Medulla oblongata (tissue), 1 donor: Measurements from ENCODE around the gene CDSN.
A peak's percentile ranks its signal among the peaks of the same experiment; 100 is the strongest.
"Not testable (repeated sequence)": the region's sequence is repeated elsewhere in the genome, so short reads cannot be mapped to it uniquely, and the experiment has no call there.

Source experiments
- DNase-seq: peaks from one replicate; pipeline ENCODE4 v3.0.0-alpha.2; 2015; ENCODE audit errors: extremely low spot score

Gene CDSN, protein sequence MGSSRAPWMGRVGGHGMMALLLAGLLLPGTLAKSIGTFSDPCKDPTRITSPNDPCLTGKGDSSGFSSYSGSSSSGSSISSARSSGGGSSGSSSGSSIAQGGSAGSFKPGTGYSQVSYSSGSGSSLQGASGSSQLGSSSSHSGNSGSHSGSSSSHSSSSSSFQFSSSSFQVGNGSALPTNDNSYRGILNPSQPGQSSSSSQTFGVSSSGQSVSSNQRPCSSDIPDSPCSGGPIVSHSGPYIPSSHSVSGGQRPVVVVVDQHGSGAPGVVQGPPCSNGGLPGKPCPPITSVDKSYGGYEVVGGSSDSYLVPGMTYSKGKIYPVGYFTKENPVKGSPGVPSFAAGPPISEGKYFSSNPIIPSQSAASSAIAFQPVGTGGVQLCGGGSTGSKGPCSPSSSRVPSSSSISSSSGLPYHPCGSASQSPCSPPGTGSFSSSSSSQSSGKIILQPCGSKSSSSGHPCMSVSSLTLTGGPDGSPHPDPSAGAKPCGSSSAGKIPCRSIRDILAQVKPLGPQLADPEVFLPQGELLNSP

DNA sequence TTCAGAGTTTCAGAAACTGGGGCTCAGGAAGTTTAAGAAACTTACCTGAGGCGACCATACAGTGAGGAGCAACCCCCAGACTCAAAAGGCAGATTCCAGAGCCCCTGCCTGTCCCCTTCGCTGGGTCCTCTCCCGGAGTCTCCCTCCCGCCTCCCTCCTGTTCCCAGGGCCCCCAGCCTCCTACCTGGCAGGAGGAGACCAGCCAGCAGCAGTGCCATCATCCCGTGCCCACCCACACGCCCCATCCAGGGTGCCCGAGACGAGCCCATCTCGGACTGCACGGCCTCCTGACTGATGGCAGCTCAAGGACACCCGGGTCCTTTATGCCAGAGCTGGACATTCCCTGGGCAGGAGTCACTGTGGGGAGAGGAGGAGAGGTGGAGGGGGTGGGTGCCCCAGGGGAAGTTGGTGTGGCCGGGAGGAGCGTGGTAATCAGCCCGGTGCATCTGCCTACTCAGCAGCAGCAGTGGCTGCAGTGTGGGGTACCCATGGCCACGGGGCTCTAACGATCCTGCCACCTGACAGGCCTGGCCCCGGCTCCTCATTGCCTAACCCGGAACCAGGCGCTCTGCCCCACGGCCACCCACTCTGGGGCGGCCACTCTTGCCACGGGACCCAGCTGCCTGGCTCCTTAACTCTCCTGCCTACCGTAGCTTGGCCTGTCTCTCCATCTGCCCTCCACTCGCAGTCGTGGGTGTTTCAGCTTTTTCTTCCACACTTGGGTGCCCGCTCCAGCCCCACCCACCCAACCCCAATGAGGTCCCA is at the start of gene CDSN:
CDSN (minus strand) TSS at position 296 of the 765 bp plus-strand sequence; CDS start at position 269, 27 bp downstream.
- DNase-seq = no peak

DNA sequence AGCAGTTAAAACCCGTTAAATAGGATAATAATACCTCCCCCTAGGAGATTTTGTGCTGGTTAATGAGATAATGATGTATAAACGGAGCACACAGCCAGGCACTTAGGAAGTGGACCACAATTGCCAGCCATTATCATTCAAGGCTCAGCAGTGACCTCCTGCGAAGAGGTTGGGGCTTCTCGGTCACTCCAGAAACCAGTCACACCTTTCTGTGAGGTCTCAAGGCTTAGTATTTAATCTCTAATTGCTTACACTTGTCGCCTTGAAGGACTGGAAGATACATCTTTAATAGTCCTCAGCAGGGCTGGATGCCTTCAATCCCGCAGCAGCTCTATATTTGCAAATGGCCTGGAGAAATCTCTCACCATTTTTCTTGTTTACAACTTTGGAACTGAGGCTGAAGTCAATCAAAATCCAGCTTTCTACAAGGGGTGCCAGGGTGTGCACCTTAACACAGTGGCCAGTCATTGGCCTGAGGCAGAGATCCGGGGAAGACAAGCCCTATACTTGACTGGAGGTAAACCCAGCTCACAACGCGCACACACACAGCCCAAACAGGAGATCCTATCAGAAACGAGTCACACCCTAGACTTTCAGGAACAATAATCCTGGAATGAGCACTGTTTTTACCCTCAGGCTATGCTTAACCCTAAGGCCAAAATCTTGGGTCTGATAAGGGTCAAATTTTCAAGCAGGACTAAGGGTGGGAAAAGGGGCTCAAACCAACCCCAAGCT is 49.0 kb upstream of the CDSN start:
- DNase-seq = no peak

DNA sequence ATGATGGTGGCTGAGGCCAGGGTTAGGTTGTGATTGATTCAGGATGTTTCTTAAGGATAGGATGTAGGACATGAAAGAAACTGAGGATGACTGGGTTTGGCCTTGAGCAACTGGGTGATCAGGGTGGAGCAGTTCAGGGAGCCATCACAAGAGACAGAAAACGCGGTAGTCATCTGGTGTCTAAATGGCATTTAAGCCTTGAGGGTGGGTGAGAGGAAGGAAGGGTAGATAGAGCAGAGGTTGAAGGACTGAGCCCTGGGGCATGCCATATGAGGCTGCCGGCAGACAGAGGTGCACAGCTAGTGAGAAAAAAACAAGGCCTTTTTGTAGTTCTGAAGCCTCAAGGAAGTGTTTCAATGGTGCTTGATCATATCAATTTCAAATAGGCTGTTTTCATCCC is 48.4 kb upstream of the CDSN start:
- no peak for DNase-seq

DNA sequence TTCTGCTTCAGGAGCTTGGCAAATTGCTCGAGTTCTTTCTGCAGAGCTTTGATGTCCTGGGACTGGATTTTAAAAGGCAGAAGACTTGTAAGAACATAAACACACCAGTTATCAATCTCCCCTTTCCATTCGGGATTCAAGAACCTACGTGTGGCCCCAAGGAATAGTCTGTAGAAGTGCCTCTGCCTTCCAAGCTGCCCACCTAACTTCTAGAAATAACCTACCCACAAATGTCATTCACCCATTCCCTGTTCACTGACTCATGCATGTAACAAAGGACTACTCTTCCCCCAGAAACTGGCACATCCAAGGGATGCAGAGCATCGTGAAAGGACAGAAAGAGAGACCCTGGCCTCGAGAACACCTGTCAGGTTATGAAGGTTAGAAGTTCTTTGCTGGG is 45.7 kb upstream of the CDSN start:
- no peak for DNase-seq

DNA sequence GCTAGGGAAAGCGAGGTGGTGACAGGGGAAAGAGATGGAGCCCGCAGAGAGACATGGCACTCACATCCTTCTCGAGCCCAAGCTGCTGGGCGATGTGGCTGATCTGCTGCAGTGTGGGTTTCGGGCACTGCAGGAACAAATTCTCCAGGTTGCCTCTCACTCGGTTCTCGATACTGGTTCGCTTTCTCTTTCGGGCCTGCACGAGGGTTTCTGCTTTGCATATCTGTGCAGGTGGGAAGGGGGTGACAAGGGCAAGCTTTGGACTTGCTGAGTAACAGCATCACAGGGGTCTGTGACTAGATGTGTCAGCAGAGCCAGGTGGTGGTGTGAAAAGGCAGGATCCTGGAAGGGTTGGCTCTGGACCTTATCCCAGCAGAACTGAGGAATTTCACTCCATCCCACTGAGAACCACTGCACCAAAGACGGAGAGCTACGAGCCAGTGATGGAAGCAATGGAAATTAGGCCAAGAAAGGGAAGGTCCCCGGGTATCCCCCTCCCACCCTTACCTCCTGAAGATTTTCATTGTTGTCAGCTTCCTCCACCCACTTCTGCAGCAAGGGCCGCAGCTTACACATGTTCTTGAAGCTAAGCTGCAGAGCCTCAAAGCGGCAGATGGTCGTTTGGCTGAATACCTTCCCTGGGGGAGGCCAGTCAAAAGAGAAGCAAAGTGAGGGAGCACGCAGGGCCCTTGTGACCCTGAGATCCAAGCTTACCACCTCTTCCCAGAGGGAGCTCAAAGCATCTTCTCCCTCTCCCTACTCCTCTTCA is 45.0 kb upstream of the CDSN start:
- not testable (repeated sequence) for DNase-seq

DNA sequence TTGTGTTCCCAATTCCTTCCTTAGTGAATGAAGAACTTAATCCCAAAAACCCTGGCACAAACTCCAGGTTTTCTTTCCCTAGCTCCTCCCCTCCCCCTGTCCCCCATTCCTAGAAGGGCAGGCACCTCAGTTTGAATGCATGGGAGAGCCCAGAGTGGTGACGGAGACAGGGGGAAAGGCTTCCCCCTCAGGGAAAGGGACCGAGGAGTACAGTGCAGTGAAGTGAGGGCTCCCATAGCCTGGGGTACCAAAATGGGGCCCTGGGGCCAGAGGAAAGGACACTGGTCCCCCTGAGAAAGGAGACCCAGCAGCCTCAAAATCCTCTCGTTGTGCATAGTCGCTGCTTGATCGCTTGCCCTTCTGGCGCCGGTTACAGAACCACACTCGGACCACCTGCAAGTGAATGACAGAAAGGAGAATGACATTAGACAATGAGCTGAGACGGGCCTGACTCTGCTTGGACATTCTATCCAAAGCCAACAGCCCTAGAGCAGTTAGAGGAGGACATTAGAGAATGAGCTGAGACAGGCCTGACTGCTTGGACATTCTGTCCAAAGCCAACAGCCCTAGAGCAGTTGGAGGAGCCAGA is 44.3 kb upstream of the CDSN start:
- DNase-seq = not testable (repeated sequence)

DNA sequence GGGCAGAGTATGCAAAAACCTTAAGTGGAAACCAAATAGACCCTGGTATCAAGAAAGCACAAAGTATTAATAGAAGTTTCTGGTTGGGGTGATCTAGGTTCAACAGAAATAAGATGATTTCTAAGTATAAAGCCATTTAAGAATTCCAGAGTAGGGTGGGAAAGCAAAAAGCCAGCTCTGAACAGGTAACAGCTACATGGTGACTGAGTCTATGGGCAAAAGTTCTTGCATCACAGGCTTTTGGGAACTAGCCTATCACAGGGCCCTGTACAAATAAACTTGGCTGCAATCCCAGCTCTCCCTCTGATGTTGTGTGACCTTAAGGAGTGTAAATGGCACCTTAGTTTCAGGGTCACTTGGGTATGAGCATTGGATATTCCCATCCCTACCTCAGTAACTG is 43.7 kb upstream of the CDSN start:
- DNase-seq = no peak

DNA sequence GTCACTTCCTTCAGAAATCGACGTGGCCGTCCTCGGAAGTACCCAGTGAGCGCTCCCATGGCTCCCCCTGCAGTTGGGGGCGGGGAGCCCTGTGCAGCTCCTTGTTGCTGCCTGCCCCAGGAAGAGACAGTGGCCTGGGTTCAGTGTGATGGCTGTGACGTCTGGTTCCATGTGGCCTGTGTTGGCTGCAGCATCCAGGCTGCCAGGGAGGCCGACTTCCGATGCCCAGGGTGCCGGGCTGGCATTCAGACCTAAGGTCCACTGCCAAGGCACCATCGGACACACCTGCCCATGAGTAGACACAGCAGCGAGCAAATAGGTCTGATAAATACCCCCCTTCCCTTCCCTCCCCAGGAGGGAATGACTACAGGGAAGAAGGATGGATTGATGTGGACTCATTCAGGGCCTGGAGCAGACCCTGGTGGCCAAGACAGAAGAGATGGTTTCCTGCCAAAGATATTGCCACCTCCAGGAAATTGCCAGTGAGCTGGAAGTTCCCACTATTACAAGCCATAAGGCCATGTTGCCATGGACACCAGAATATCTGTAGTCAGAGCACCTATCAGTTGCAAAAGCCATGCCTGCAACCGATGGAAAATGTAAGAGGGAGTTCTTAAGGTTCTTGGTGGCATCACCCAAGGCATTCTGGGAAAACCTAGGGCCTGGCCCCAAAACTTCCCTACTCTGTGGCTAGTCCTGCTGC is 42.4 kb upstream of the CDSN start:
- no peak for DNase-seq

DNA sequence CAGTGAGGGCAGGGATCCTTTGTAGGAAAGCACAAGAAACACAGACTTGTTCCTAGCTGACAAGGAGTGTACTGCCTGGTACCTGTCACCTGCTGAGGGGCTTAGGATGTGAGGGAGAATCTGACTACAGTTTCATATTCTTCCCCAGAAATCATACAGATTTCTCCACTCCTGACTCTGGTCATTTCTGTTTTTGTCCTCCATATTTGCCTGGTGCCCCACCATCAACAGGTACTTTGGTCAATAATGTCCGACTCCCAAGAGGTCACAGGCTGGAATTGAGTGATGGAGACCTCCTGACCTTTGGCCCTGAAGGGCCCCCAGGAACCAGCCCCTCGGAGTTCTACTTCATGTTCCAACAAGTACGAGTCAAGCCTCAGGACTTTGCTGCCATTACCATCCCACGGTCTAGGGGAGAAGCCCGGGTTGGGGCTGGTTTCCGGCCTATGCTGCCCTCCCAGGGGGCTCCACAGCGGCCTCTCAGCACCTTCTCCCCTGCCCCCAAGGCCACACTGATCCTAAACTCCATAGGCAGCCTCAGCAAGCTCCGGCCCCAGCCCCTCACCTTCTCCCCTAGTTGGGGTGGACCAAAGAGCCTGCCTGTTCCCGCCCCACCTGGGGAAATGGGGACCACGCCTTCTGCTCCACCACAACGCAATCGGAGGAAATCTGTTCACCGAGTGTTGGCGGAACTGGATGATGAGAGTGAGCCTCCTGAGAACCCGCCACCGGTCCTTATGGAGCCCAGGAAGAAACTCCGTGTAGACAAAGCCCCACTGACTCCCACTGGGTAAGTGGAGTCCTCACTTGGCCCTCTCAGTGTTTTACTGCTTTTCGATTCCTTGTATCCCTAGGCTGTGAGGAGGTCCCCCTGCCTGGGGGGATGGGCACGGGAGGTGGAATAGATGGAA is 41.2 kb upstream of the CDSN start:
- no peak for DNase-seq

DNA sequence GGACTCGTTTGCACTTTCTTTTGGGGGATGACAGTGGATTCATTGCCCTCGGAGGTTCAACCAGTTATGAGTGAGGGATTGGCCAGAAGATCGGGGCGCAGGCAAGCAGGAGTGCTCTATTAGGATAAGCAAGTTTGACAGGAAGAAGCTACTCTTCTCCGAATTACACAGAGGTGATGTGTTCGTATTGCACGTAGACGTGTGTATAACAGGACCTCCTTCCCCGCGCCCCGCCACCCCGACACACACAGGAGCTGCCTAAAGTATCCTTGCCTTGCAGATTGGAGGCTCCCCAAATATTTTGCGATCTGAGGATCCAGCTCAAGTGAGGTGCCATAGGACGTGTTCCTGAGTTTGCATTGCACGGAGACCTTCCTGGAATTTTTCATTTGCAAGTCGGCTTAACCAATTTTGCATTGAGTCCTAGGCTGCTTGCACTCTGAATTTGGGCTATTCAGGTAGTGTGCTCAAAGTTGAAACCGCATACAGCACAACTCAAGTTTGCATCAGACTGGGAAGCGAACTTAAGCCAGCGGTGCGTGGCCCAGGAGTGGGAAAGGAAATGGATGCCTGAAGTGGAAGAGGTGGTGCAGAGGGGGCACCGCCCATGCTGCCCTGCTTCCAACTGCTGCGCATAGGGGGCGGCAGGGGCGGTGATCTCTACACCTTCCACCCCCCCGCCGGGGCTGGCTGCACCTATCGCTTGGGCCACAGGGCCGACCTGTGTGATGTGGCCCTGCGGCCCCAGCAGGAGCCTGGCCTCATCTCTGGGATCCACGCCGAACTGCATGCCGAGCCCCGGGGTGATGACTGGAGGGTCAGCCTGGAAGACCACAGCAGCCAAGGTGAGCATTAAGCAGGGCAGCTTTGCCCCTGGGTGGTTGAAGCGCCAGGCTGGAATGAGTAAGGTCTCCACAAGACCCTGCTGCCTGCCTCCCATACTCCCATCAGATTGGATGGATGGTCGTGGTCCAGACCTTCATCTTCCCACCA is 38.9 kb upstream of the CDSN start:
- no peak for DNase-seq

DNA sequence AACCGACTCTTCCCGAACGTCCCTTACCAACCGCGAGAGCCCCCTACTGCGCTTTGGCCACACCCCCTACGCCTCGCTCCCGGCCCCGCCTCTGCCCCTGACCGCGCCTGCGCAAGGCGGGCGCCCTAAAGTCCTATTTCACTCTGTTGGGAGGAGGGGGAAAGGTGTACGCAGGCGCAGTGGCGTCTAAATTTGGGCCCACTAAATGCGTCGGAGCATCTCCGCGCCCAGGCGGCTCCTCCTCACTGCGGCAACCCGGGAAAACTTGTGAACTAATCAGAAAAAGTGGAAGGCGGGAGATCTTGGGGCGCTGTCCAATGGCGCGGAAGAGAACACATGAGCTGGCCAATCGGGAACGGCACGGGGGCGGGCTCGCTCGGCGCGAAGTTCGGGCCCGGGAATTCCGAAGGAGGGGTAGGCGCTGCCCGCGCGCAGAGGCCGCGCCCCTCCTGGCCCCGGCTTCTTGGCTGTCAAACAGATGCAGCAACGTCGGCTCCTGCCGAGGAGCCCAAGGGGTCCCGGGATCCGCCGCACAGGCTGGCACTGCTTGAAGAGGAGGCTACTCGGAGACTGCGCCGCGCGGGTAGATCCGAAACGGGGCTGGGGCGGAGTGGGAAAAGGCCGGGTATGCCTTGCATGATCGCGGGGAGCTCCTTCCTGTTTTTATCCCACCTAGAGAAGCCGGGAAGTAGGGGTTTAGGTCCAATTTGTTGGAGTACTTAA is 38.1 kb upstream of the CDSN start, which contains the start of gene TCF19:
TCF19 (plus strand) TSS at position 450 of the 723 bp plus-strand sequence. CDS start 881 bp downstream, outside the sequence.
- DNase-seq = peak; percentile 99

DNA sequence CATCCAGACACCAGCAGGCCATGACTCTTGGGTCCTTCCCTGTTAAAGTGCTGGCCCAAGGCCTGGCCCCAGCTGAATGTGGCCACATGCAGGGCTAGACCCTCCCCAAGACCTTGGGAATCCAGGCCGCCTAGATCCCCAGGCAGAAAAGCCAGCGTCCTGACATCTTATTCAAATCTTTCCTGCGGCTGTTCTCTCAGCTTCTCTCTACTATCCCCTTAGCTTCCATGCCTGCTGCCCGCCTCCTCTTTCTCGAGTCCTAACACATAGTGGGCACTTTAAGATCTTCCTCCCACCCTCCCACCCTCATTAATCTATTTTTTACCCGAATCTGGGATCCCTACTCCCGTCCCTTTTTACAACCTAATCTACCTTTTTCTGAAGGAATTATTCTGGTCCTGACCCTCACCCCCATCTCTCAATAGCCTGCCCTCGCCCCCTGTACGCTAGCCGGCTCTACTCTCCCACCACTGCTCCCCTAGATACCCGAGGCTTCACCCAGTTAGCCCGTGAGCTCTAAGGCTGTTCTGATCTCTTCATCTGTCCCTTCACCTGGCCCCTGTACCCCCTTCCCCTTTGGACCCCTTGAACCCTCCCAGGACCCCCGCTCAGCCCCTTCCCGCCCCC is 37.4 kb upstream of the CDSN start, which contains the start of gene CCHCR1:
CCHCR1 (minus strand) TSS at position 290 of the 627 bp plus-strand sequence; CDS start at position 88, 202 bp downstream.
- no peak for DNase-seq

DNA sequence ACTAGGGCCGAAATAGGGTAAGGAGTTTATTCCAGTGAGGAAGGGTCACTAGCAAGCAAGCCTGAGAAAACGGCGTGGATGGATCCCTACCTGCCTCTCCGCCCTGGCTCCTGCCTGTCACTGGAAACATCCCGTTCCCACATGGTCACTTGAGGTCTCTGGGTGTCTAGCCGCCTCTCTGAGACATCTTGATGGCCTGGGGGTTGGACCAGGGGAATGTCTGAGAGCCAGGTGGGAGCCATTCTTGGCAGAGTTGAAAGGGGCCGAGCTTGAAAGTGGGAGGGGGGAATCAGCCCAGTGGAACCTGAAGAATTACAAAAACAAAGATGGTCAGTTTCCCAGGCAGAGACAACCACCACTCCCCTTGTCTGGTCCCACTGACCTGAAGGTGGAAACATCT is 36.4 kb upstream of the CDSN start:
- DNase-seq = no peak

DNA sequence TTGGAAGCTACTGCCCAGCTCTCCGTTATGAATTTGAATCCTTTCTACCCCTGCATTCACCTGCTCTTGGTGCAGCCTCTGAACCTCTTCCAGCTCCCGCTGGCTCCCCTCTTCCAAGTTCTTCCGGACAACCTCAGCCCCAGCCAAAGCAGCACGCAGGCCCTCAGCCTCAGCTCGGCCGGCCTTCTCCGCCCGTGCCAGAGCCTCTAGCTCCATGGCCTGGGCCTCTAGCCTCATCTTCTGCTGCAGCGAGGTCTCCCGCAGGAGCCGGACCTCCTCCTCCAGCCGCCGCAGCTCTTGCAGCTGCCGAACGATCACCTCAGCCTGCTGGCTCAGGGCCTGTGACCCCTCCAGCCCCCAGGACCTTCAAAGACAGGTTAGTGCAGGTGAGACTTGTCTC is 34.2 kb upstream of the CDSN start:
- DNase-seq = no peak

DNA sequence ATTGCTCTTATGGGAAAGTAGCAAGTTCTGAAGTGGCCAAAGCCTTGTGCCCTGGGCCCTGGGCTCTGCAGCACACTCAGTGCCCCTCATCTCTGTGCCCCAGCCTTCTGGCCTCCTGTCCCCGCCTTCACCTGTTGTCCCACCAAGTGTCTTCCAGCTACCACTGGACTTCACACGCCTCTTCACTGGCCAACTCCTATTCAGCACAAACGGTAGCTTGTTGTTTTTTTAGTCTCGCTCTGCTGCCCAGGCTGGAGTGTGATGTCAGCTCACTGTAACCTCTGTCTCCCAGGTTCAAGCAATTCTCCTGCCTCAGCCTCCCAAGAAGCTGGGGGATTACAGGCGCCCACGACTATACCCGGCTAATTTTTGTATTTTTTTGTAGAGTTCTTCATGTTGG is 32.5 kb upstream of the CDSN start:
- no peak for DNase-seq

DNA sequence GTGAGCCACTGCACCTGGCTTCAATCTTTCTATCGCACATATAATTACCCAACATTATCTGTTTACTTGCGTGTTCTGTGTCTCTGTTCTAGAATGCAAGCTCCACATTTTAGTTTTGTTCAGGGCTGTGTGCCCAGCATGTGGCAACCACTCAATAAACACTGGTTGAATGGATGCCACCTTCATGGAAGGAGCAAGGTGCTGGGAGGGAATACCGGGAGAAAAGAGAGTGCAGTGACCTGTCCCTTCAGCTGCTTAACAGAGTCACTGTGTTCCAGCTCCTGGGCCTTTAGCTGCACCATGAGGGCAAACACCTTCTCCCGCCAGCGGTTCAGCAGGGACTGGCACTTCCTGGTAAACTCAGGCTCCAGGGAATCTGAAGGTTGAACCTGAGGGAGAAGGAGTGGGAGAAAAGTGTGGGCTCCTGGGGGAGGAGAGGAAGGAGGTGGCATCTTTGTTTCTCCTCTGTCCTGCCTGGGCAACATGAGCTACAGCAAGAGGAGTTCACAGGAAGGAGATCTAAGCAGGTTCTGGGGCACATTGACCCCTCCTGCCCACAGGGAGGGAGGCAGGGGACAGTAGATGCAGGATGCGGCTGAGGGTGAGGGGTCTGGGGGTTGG is 29.7 kb upstream of the CDSN start:
- DNase-seq = no peak
